ENCODE measurements around the gene DNAH17.

DNA sequence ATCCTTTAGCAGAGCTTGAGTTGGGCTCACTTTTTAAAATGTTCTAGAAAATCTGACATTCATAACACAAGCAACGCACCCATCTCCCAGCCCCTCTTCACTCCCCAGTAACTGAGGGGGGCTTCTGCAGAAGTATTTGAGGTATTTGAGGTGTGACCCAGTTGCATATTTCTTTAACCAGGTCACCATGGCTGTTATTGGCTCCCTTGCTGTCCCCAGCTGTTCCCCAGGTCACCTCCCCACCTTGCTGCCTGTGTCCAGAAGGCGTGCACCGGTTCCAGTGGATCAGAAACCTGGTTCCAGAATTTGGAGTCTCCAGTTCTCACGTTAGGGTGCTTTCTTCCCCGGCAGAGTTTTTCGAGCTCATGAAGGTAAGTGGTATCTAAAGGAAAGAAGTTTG, 184.9 kb downstream of the DNAH17 start:
- TF ChIP-seq, protein P1, sequence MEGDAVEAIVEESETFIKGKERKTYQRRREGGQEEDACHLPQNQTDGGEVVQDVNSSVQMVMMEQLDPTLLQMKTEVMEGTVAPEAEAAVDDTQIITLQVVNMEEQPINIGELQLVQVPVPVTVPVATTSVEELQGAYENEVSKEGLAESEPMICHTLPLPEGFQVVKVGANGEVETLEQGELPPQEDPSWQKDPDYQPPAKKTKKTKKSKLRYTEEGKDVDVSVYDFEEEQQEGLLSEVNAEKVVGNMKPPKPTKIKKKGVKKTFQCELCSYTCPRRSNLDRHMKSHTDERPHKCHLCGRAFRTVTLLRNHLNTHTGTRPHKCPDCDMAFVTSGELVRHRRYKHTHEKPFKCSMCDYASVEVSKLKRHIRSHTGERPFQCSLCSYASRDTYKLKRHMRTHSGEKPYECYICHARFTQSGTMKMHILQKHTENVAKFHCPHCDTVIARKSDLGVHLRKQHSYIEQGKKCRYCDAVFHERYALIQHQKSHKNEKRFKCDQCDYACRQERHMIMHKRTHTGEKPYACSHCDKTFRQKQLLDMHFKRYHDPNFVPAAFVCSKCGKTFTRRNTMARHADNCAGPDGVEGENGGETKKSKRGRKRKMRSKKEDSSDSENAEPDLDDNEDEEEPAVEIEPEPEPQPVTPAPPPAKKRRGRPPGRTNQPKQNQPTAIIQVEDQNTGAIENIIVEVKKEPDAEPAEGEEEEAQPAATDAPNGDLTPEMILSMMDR (IDR thresholded peaks at IDR 0.05), result no peak
- no peak for TF ChIP-seq POLR2A (IDR thresholded peaks at IDR 0.05)
